C4-2B (cell line): ENCODE results near the gene FAM135A.

Experiments used
- ZFX ChIP-seq: fragments of 450-650 bp; IDR thresholded peaks from 2 replicates; pipeline ENCODE4 v1.6.1; 2017
- TF ChIP-seq, protein P1 (sequence below): fragments of 450-650 bp; conservative IDR thresholded peaks from 2 replicates; pipeline ENCODE4 v1.5.1; 2017; ENCODE audit warnings: mild to moderate bottlenecking

DNA sequence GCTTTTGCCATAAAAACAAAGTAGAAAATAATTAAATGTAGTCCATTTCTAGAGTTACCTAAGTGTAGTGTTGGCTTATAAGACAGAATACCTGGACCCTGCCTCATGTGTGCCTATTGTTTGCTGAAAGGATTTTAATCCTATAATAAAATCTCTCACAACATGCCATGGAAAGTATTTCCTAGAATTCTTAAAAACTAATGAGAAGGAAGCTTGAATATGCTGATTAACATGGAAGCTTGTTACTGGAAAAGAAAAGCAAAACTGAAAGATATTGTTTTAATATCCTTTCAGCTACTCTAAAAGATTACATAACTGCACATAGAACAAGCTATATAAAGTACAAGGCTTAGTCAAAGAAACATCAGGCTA lies 18.0 kb upstream of the FAM135A start:
- TF ChIP-seq, protein P1, sequence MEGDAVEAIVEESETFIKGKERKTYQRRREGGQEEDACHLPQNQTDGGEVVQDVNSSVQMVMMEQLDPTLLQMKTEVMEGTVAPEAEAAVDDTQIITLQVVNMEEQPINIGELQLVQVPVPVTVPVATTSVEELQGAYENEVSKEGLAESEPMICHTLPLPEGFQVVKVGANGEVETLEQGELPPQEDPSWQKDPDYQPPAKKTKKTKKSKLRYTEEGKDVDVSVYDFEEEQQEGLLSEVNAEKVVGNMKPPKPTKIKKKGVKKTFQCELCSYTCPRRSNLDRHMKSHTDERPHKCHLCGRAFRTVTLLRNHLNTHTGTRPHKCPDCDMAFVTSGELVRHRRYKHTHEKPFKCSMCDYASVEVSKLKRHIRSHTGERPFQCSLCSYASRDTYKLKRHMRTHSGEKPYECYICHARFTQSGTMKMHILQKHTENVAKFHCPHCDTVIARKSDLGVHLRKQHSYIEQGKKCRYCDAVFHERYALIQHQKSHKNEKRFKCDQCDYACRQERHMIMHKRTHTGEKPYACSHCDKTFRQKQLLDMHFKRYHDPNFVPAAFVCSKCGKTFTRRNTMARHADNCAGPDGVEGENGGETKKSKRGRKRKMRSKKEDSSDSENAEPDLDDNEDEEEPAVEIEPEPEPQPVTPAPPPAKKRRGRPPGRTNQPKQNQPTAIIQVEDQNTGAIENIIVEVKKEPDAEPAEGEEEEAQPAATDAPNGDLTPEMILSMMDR = no peak
- TF ChIP-seq ZFX = no peak
